ENCODE results near the gene JAML.

JAML gene

GRCh38 chr11:118233850-118234249 is 9.0 kb upstream of the JAML start:
- Histone ChIP-seq H3K36me3 (ENCODE audit: insufficient read depth, low read length) (no peaks in the 10 kb centered on the region), H3K4me1 (ENCODE audit: insufficient read depth, low read length) (no peaks in the 10 kb centered on the region), H3K4me3 (ENCODE audit: low read length) (no peak overlapping the region), H3K27me3 (ENCODE audit: insufficient read depth, low read length) (peaks cover 18% of the 10 kb centered on the region), H2AFZ (ENCODE audit: low read depth, low read length) (no peak overlapping the region), H3K9me3 (ENCODE audit: low read length) (no peaks in the 10 kb centered on the region)

GRCh38 chr11:118233377-118233776 is 8.6 kb upstream of the JAML start:
- Histone ChIP-seq H3K36me3 (ENCODE audit: insufficient read depth, low read length) (no peaks in the 10 kb centered on the region), H3K27me3 (ENCODE audit: insufficient read depth, low read length) (peaks cover 13% of the 10 kb centered on the region), H3K9me3 (ENCODE audit: low read length) (no peaks in the 10 kb centered on the region), H3K4me3 (ENCODE audit: low read length) (no peak overlapping the region), H2AFZ (ENCODE audit: low read depth, low read length) (no peak overlapping the region), H3K4me1 (ENCODE audit: insufficient read depth, low read length) (no peaks in the 10 kb centered on the region)

GRCh38 chr11:118232659-118233058 is 7.8 kb upstream of the JAML start:
- H2AFZ ChIP-seq (ENCODE audit: low read depth, low read length): no peak overlapping the region

GRCh38 chr11:118231461-118231860 is 6.7 kb upstream of the JAML start:
- no peaks in the 10 kb centered on the region for H3K9me3 ChIP-seq (ENCODE audit: low read length)
- no peak overlapping the region for H3K4me3 ChIP-seq (ENCODE audit: low read length)
- H3K36me3 ChIP-seq (ENCODE audit: insufficient read depth, low read length): no peaks in the 10 kb centered on the region
- H2AFZ ChIP-seq (ENCODE audit: low read depth, low read length): no peak overlapping the region
- H3K27me3 ChIP-seq (ENCODE audit: insufficient read depth, low read length): peaks cover 19% of the 10 kb centered on the region
- H3K4me1 ChIP-seq (ENCODE audit: insufficient read depth, low read length): no peaks in the 10 kb centered on the region

More at GRCh38 chr11:118232659-118233058, 7.8 kb upstream of the JAML start:
- Histone ChIP-seq H3K36me3 (ENCODE audit: insufficient read depth, low read length) (no peaks in the 10 kb centered on the region), H3K4me1 (ENCODE audit: insufficient read depth, low read length) (no peaks in the 10 kb centered on the region), H3K9me3 (ENCODE audit: low read length) (no peaks in the 10 kb centered on the region), H3K27me3 (ENCODE audit: insufficient read depth, low read length) (peaks cover 14% of the 10 kb centered on the region), H3K4me3 (ENCODE audit: low read length) (no peak overlapping the region)

- Histone ChIP-seq H3K36me3 (ENCODE audit: insufficient read depth, low read length) (no peaks in the 10 kb centered on the region), H3K9me3 (ENCODE audit: low read length) (no peaks in the 10 kb centered on the region), H3K4me1 (ENCODE audit: insufficient read depth, low read length) (no peaks in the 10 kb centered on the region), H3K27me3 (ENCODE audit: insufficient read depth, low read length) (peaks cover 18% of the 10 kb centered on the region), H2AFZ (ENCODE audit: low read depth, low read length) (no peak overlapping the region), H3K4me3 (ENCODE audit: low read length) (no peak overlapping the region)
These were observed 5.3 kb upstream of the JAML start for GRCh38 chr11:118230088-118230487.

- peaks cover 16% of the 10 kb centered on the region for H3K27me3 ChIP-seq (ENCODE audit: insufficient read depth, low read length)
These were observed 4.5 kb upstream of the JAML start for GRCh38 chr11:118229274-118229847.

GRCh38 chr11:118227865-118228785 is 3.3 kb upstream of the JAML start:
- H3K4me1 ChIP-seq (ENCODE audit: insufficient read depth, low read length): no peaks in the 10 kb centered on the region
- H2AFZ ChIP-seq (ENCODE audit: low read depth, low read length): no peak overlapping the region
- no peaks in the 10 kb centered on the region for H3K9me3 ChIP-seq (ENCODE audit: low read length)
- no peaks in the 10 kb centered on the region for H3K36me3 ChIP-seq (ENCODE audit: insufficient read depth, low read length)
- peaks cover 14% of the 10 kb centered on the region for H3K27me3 ChIP-seq (ENCODE audit: insufficient read depth, low read length)
- H3K4me3 ChIP-seq (ENCODE audit: low read length): no peak overlapping the region

More at GRCh38 chr11:118229274-118229847, 4.5 kb upstream of the JAML start:
- no peak overlapping the region for H2AFZ ChIP-seq (ENCODE audit: low read depth, low read length)
- H3K9me3 ChIP-seq (ENCODE audit: low read length): no peaks in the 10 kb centered on the region
- no peaks in the 10 kb centered on the region for H3K4me1 ChIP-seq (ENCODE audit: insufficient read depth, low read length)
- H3K36me3 ChIP-seq (ENCODE audit: insufficient read depth, low read length): no peaks in the 10 kb centered on the region
- no peak overlapping the region for H3K4me3 ChIP-seq (ENCODE audit: low read length)

GRCh38 chr11:118226781-118227180 is 2.0 kb upstream of the JAML start:
- Histone ChIP-seq H3K4me3 (ENCODE audit: low read length) (no peak overlapping the region), H3K36me3 (ENCODE audit: insufficient read depth, low read length) (no peaks in the 10 kb centered on the region), H3K9me3 (ENCODE audit: low read length) (no peaks in the 10 kb centered on the region), H2AFZ (ENCODE audit: low read depth, low read length) (no peak overlapping the region), H3K4me1 (ENCODE audit: insufficient read depth, low read length) (no peaks in the 10 kb centered on the region), H3K27me3 (ENCODE audit: insufficient read depth, low read length) (peaks cover 14% of the 10 kb centered on the region)

- H3K4me3 ChIP-seq (ENCODE audit: low read length): no peak overlapping the region
- no peak overlapping the region for H2AFZ ChIP-seq (ENCODE audit: low read depth, low read length)
- H3K9me3 ChIP-seq (ENCODE audit: low read length): no peaks in the 10 kb centered on the region
- no peaks in the 10 kb centered on the region for H3K36me3 ChIP-seq (ENCODE audit: insufficient read depth, low read length)
- peaks cover 14% of the 10 kb centered on the region for H3K27me3 ChIP-seq (ENCODE audit: insufficient read depth, low read length)
- no peaks in the 10 kb centered on the region for H3K4me1 ChIP-seq (ENCODE audit: insufficient read depth, low read length)
These were observed 1.5 kb upstream of the JAML start for GRCh38 chr11:118226296-118226695.

GRCh38 chr11:118223992-118224391 is 819 bp downstream of the JAML start:
- Histone ChIP-seq H3K4me1 (ENCODE audit: insufficient read depth, low read length) (no peaks in the 10 kb centered on the region), H3K36me3 (ENCODE audit: insufficient read depth, low read length) (no peaks in the 10 kb centered on the region), H2AFZ (ENCODE audit: low read depth, low read length) (no peak overlapping the region), H3K27me3 (ENCODE audit: insufficient read depth, low read length) (peaks cover 23% of the 10 kb centered on the region), H3K9me3 (ENCODE audit: low read length) (no peaks in the 10 kb centered on the region), H3K4me3 (ENCODE audit: low read length) (no peak overlapping the region)

GRCh38 chr11:118223570-118223969 is 1.2 kb downstream of the JAML start:
- Histone ChIP-seq H3K4me3 (ENCODE audit: low read length) (no peak overlapping the region), H2AFZ (ENCODE audit: low read depth, low read length) (no peak overlapping the region), H3K4me1 (ENCODE audit: insufficient read depth, low read length) (no peaks in the 10 kb centered on the region), H3K27me3 (ENCODE audit: insufficient read depth, low read length) (peaks cover 23% of the 10 kb centered on the region), H3K36me3 (ENCODE audit: insufficient read depth, low read length) (no peaks in the 10 kb centered on the region), H3K9me3 (ENCODE audit: low read length) (no peaks in the 10 kb centered on the region)

GRCh38 chr11:118222437-118222836 is 2.4 kb downstream of the JAML start:
- Histone ChIP-seq H3K4me1 (ENCODE audit: insufficient read depth, low read length) (no peaks in the 10 kb centered on the region), H2AFZ (ENCODE audit: low read depth, low read length) (no peak overlapping the region), H3K36me3 (ENCODE audit: insufficient read depth, low read length) (no peaks in the 10 kb centered on the region), H3K9me3 (ENCODE audit: low read length) (no peaks in the 10 kb centered on the region), H3K4me3 (ENCODE audit: low read length) (no peak overlapping the region), H3K27me3 (ENCODE audit: insufficient read depth, low read length) (peaks cover 20% of the 10 kb centered on the region)

GRCh38 chr11:118221419-118221818 is 3.4 kb downstream of the JAML start:
- H2AFZ ChIP-seq (ENCODE audit: low read depth, low read length): no peak overlapping the region
- peaks cover 18% of the 10 kb centered on the region for H3K27me3 ChIP-seq (ENCODE audit: insufficient read depth, low read length)
- H3K9me3 ChIP-seq (ENCODE audit: low read length): no peaks in the 10 kb centered on the region
- no peaks in the 10 kb centered on the region for H3K4me1 ChIP-seq (ENCODE audit: insufficient read depth, low read length)
- H3K36me3 ChIP-seq (ENCODE audit: insufficient read depth, low read length): no peaks in the 10 kb centered on the region
- no peak overlapping the region for H3K4me3 ChIP-seq (ENCODE audit: low read length)

Measured in neuron (in vitro differentiated cells).